H9 (cell line): Measurements from ENCODE around the gene AGL. TPM values are rescaled to one million over a fixed set of nuclear protein-coding genes. Genes with fewer than 3 reads are reported as not detected.

ENCODE experiments used
- DNase-seq: peaks from one replicate; pipeline ENCODE4 v3.0.0-alpha.2; 2017
- H2AFZ ChIP-seq: one replicate; pipeline ENCODE4 v1.6.1; 2013; ENCODE audit warnings: mild to moderate bottlenecking, low read length, control low read depth, moderate library complexity
- H2AK5ac ChIP-seq: 2 replicates; pipeline ENCODE4 v1.6.1; 2013; ENCODE audit warnings: low read length, control low read depth, mixed read lengths; ENCODE audit not compliant: insufficient read length
- H2BK120ac ChIP-seq: one replicate; pipeline ENCODE4 v1.6.1; 2013; ENCODE audit warnings: low read depth, mild to moderate bottlenecking, low read length, control low read depth, inconsistent platforms; ENCODE audit not compliant: poor library complexity, severe bottlenecking
- H2BK12ac ChIP-seq: 2 replicates; pipeline ENCODE4 v1.6.1; 2013; ENCODE audit warnings: low read length, control low read depth, mixed read lengths, low read depth; ENCODE audit not compliant: insufficient read length
- H2BK15ac ChIP-seq: 2 replicates; pipeline ENCODE4 v1.6.1; 2013; ENCODE audit warnings: low read depth, low read length, control low read depth
- H2BK20ac ChIP-seq: one replicate; pipeline ENCODE4 v1.6.1; 2013; ENCODE audit warnings: low read depth, mild to moderate bottlenecking, low read length, control low read depth, inconsistent platforms; ENCODE audit not compliant: poor library complexity, severe bottlenecking
- H2BK5ac ChIP-seq: 2 replicates; pipeline ENCODE4 v1.6.1; 2013; ENCODE audit warnings: low read length, control low read depth, mixed read lengths; ENCODE audit not compliant: insufficient read length
- H3K14ac ChIP-seq: 2 replicates; pipeline ENCODE4 v1.6.1; 2013; ENCODE audit warnings: low read length, control low read depth; ENCODE audit not compliant: insufficient read depth
- H3K18ac ChIP-seq: 2 replicates; pipeline ENCODE4 v1.6.1; 2013; ENCODE audit warnings: low read depth, mild to moderate bottlenecking, mixed read lengths, low read length, control low read depth; ENCODE audit not compliant: insufficient read length
- H3K23ac ChIP-seq: 2 replicates; pipeline ENCODE4 v1.6.1; 2013; ENCODE audit warnings: low read length, control low read depth, mixed read lengths, low read depth; ENCODE audit not compliant: insufficient read length
- H3K23me2 ChIP-seq: 2 replicates; pipeline ENCODE4 v1.6.1; 2013; ENCODE audit warnings: low read depth, mild to moderate bottlenecking, mixed read lengths, low read length, control low read depth; ENCODE audit not compliant: insufficient read length, poor library complexity, severe bottlenecking
- H3K27ac ChIP-seq: 2 replicates; pipeline ENCODE4 v1.5.1; 2013; ENCODE audit warnings: low read length, control low read depth, mixed read lengths, low read depth; ENCODE audit not compliant: insufficient read length
- H3K27me3 ChIP-seq: 2 replicates; pipeline ENCODE4 v1.6.1; 2013; ENCODE audit warnings: low read length, control low read depth, inconsistent platforms; ENCODE audit not compliant: insufficient read depth
- H3K4ac ChIP-seq: 2 replicates; pipeline ENCODE4 v1.6.1; 2013; ENCODE audit warnings: low read depth, mild to moderate bottlenecking, control low read depth, inconsistent platforms, low read length, moderate library complexity
- H3K4me1 ChIP-seq: 2 replicates; pipeline ENCODE4 v1.6.1; 2013; ENCODE audit warnings: low read length, control low read depth, inconsistent platforms; ENCODE audit not compliant: insufficient read depth
- H3K4me2 ChIP-seq: 2 replicates; pipeline ENCODE4 v1.6.1; 2013; ENCODE audit warnings: low read length, control low read depth, mixed read lengths; ENCODE audit not compliant: insufficient read length, insufficient read depth
- H3K56ac ChIP-seq: 2 replicates; pipeline ENCODE4 v1.6.1; 2013; ENCODE audit warnings: low read depth, mild to moderate bottlenecking, mixed read lengths, low read length, control low read depth; ENCODE audit not compliant: insufficient read length
- H3K79me1 ChIP-seq: 2 replicates; pipeline ENCODE4 v1.6.1; 2013; ENCODE audit warnings: low read depth, mild to moderate bottlenecking, moderate library complexity, low read length, control low read depth, inconsistent platforms; ENCODE audit not compliant: insufficient read depth, poor library complexity, severe bottlenecking
- H3K79me2 ChIP-seq: 2 replicates; pipeline ENCODE4 v1.6.1; 2013; ENCODE audit warnings: low read length, control low read depth, inconsistent platforms; ENCODE audit not compliant: insufficient read depth
- H3K9ac ChIP-seq: 2 replicates; pipeline ENCODE4 v1.6.1; 2013; ENCODE audit warnings: low read length, control low read depth, mixed read lengths; ENCODE audit not compliant: insufficient read length; ENCODE audit errors: extremely low read depth
- H3K9me3 ChIP-seq: one replicate; pipeline ENCODE4 v1.6.1; 2013; ENCODE audit warnings: low read depth, low read length, inconsistent platforms; ENCODE audit not compliant: control insufficient read depth
- H3T11ph ChIP-seq: one replicate; pipeline ENCODE4 v1.6.1; 2013; ENCODE audit warnings: mild to moderate bottlenecking, low read length, control low read depth, inconsistent platforms
- H4K20me1 ChIP-seq: one replicate; pipeline ENCODE4 v1.6.1; 2013; ENCODE audit not compliant: control insufficient read depth, insufficient read length, insufficient read depth
- H4K5ac ChIP-seq: 2 replicates; pipeline ENCODE4 v1.6.1; 2013; ENCODE audit warnings: low read depth, mild to moderate bottlenecking, mixed read lengths, low read length, control low read depth; ENCODE audit not compliant: insufficient read length
- H4K8ac ChIP-seq: replicated peaks from 2 replicates; pipeline ENCODE4 v1.6.1; 2013; ENCODE audit warnings: low read length, control low read depth, mixed read lengths, low read depth; ENCODE audit not compliant: insufficient read length
- H4K91ac ChIP-seq: 2 replicates; pipeline ENCODE4 v1.6.1; 2013; ENCODE audit warnings: low read depth, mild to moderate bottlenecking, moderate library complexity, mixed read lengths, low read length, control low read depth; ENCODE audit not compliant: insufficient read length
- H3K27ac Mint-ChIP-seq, 3 experiments: 2 replicates in 2 of 3; 3 replicates in 1 of 3; pipeline ENCODE4 v1.8.0; 2020 to 2021; ENCODE audit warnings: mixed read lengths in 3 of 3, mild to moderate bottlenecking in 1 of 3, moderate library complexity in 1 of 3
- H3K27me3 Mint-ChIP-seq: 2 replicates; pipeline ENCODE4 v1.8.0; 2021; ENCODE audit warnings: low read depth, mild to moderate bottlenecking, moderate library complexity, mixed read lengths
- H3K36me3 Mint-ChIP-seq, 3 experiments: 2 replicates in 2 of 3; 3 replicates in 1 of 3; pipeline ENCODE4 v1.8.0; 2020 to 2021; ENCODE audit warnings: low read depth in 3 of 3, mixed read lengths in 3 of 3; ENCODE audit not compliant: insufficient read depth in 1 of 3
- H3K4me1 Mint-ChIP-seq, 2 experiments: 2 replicates each; pipeline ENCODE4 v1.8.0; 2020; ENCODE audit warnings: mixed read lengths in 2 of 2
- H3K4me3 Mint-ChIP-seq, 2 experiments: 2 replicates in 1 of 2; 3 replicates in 1 of 2; pipeline ENCODE4 v1.8.0; 2020 to 2021; ENCODE audit warnings: mild to moderate bottlenecking in 2 of 2, mixed read lengths in 2 of 2, moderate library complexity in 1 of 2
- H3K9me3 Mint-ChIP-seq, 2 experiments: 2 replicates in 1 of 2; 3 replicates in 1 of 2; pipeline ENCODE4 v1.8.0; 2020; ENCODE audit warnings: mild to moderate bottlenecking in 2 of 2, mixed read lengths in 2 of 2, moderate library complexity in 1 of 2
- WGBS: extraction: QIAGEN DNeasy Blood & Tissue Kit; methylation state at CpG from one replicate; pipeline ENCODE4 v1.1.7; 2013; ENCODE audit warnings: missing lambda C conversion rate, low lambda C conversion rate, mixed read lengths; ENCODE audit not compliant: insufficient read length; ENCODE audit errors: extremely low coverage; 5-methylcytosine and 5-hydroxymethylcytosine counted together
- total RNA-seq: library from RNA; stranded (reverse); gene quantifications from 2 replicates; pipeline ENCODE4 v1.2.1, GENCODE V29; 2021
- TF ChIP-seq, protein P1 (sequence below): fragments of 200-600 bp; sonication (generic); conservative IDR thresholded peaks from 3 replicates; pipeline ENCODE4 v1.8.0; 2021; ENCODE audit warnings: antibody characterized with exemption, mild to moderate bottlenecking

AGL gene
- total RNA-seq, 1 experiment from 2014 or later, result 24.0 TPM

DNA sequence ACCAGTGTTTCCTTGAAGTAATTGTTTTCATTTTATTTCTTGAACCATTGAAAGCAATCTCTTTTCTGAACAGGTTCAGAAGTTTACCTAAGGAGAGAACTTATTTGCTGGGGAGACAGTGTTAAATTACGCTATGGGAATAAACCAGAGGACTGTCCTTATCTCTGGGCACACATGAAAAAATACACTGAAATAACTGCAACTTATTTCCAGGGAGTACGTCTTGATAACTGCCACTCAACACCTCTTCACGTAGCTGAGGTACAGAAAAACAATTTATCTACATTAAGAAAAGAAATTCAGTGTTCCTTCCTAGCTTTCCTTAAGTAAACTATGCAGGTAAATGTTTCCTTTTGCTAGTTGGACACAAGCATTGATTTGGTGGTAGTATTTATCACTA lies 27.4 kb downstream of the AGL start:
- Histone ChIP-seq H2BK12ac (no peak overlapping the region), H2AFZ (no peak overlapping the region), H3K27ac (no peak overlapping the region), H4K20me1 (no peaks in the 10 kb centered on the region), H4K8ac (no peak overlapping the region), H3K9me3 (no peaks in the 10 kb centered on the region), H4K5ac (no peak overlapping the region), H2AK5ac (no peak overlapping the region), H3K14ac (no peak overlapping the region), H3T11ph (no peak overlapping the region), H4K91ac (no peak overlapping the region), H3K9ac (no peak overlapping the region), H2BK15ac (no peak overlapping the region), H3K79me1 (no peaks in the 10 kb centered on the region), H3K4ac (no peak overlapping the region), H2BK20ac (no peak overlapping the region), H3K4me1 (no peaks in the 10 kb centered on the region), H3K79me2 (no peaks in the 10 kb centered on the region), H3K23me2 (no peaks in the 10 kb centered on the region), H3K56ac (no peak overlapping the region), H3K27me3 (no peaks in the 10 kb centered on the region), H2BK120ac (no peak overlapping the region), H3K4me2 (no peak overlapping the region), H3K23ac (no peak overlapping the region), H2BK5ac (no peak overlapping the region), H3K18ac (no peak overlapping the region)
- Mint-ChIP-seq H3K4me1 (no peaks in the 10 kb centered on the region), H3K4me3 (no peak overlapping the region), H3K9me3 (no peaks in the 10 kb centered on the region), H3K36me3 (peaks cover 0 to 24% (median 4%) of the 10 kb centered on the region in 3 experiments; a peak in 4 of 7 replicates), H3K27me3 (no peaks in the 10 kb centered on the region), H3K27ac (no peak overlapping the region)
- no CpG with 5 or more reads among the region's 3 CpGs for WGBS
- no peak for DNase-seq
- TF ChIP-seq, protein P1, sequence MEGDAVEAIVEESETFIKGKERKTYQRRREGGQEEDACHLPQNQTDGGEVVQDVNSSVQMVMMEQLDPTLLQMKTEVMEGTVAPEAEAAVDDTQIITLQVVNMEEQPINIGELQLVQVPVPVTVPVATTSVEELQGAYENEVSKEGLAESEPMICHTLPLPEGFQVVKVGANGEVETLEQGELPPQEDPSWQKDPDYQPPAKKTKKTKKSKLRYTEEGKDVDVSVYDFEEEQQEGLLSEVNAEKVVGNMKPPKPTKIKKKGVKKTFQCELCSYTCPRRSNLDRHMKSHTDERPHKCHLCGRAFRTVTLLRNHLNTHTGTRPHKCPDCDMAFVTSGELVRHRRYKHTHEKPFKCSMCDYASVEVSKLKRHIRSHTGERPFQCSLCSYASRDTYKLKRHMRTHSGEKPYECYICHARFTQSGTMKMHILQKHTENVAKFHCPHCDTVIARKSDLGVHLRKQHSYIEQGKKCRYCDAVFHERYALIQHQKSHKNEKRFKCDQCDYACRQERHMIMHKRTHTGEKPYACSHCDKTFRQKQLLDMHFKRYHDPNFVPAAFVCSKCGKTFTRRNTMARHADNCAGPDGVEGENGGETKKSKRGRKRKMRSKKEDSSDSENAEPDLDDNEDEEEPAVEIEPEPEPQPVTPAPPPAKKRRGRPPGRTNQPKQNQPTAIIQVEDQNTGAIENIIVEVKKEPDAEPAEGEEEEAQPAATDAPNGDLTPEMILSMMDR, result no peak
